H1 (cell line): ENCODE measurements around the gene VAV2.

Experiments used
- ATF3 ChIP-seq: IDR thresholded peaks from 2 replicates; pipeline ENCODE4 v1.6.1; 2011; ENCODE audit warnings: low read depth, mild to moderate bottlenecking, low read length; ENCODE audit not compliant: insufficient read depth
- CREB1 ChIP-seq: IDR thresholded peaks from 2 replicates; pipeline ENCODE4 v1.6.1; 2012; ENCODE audit warnings: inconsistent platforms
- CTCF ChIP-seq, 3 experiments: IDR thresholded peaks; 1 replicate in 2 of 3; 2 replicates in 1 of 3; pipeline versions ENCODE4 v1.5.1 to v1.6.1; 2011; ENCODE audit warnings: low read length in 3 of 3, mild to moderate bottlenecking in 3 of 3, inconsistent platforms in 2 of 3, low read depth in 1 of 3, moderate library complexity in 1 of 3; ENCODE audit not compliant: insufficient read depth in 1 of 3; ENCODE audit errors: control extremely low read depth in 1 of 3
- RAD21 ChIP-seq, 2 experiments: IDR thresholded peaks in 1 of 2; conservative IDR thresholded peaks in 1 of 2; 2 replicates each; pipeline ENCODE4 v1.6.1; 2011; ENCODE audit warnings: low read depth in 2 of 2, low read length in 2 of 2, improper control_type of control experiment in 1 of 2, inconsistent platforms in 1 of 2, mild to moderate bottlenecking in 1 of 2, moderate library complexity in 1 of 2
- SP1 ChIP-seq: IDR thresholded peaks from 2 replicates; pipeline ENCODE4 v1.6.1; 2011; ENCODE audit warnings: low read depth, low read length
- SUZ12 ChIP-seq: fragments of 200-600 bp; sonication (generic); IDR thresholded peaks from 2 replicates; pipeline ENCODE4 v1.6.1; 2012; ENCODE audit warnings: mild to moderate bottlenecking, inconsistent platforms, low read length, moderate library complexity, mixed read lengths
- USF2 ChIP-seq: IDR thresholded peaks from 2 replicates; pipeline ENCODE4 v1.6.1; 2011; ENCODE audit warnings: low read length, improper control_type of control experiment

- TF ChIP-seq ATF3 (no peak), CTCF (IDR thresholded peaks at IDR 0.05; ENCODE audit: control extremely low read depth in 1 of 3, insufficient read depth in 1 of 3, low read depth in 1 of 3, low read length in 3 of 3) (no peak), SP1 (no peak), USF2 (no peak), CREB1 (no peak), SUZ12 (no peak), RAD21 (IDR thresholded peaks at IDR 0.05 in 1 of 2, conservative IDR thresholded peaks at IDR 0.05 in 1 of 2; ENCODE audit: low read depth in 2 of 2, low read length in 2 of 2) (no peak)
Observed at GRCh38 chr9:133750982-133751649, 241.0 kb downstream of the VAV2 start.
